ENCODE data around the gene LSM3.
A peak's percentile ranks its signal among the peaks of the same experiment; 100 is the strongest.

Gene LSM3

DNA sequence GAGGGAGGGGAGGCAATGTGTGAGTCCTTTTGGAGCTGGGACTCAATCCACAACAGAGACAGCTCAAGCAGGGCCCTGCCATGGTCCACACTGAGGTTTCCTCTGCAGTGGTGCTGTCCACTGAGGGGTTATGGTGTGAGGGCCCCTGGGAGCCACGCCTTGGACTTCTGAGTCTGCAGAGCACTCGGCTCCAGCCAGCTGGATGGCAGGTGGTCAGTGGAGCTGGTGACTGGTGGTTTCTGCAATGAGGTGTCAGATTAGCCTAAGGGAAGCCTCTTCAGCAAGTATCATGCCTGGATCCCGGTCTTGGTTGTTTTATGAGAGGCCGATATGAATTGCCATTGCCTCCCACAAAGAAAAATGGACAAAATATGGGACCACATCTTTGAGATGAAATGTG lies 21.7 kb downstream of the LSM3 start:
- DNase-seq (ENCODE audit: low spot score) (no peak), FAIRE-seq (no peak)

- DNase-seq (ENCODE audit: low spot score) (no peak), FAIRE-seq (no peak)
These were observed 22.2 kb downstream of the LSM3 start for GRCh38 chr3:14200841-14201240.

DNA sequence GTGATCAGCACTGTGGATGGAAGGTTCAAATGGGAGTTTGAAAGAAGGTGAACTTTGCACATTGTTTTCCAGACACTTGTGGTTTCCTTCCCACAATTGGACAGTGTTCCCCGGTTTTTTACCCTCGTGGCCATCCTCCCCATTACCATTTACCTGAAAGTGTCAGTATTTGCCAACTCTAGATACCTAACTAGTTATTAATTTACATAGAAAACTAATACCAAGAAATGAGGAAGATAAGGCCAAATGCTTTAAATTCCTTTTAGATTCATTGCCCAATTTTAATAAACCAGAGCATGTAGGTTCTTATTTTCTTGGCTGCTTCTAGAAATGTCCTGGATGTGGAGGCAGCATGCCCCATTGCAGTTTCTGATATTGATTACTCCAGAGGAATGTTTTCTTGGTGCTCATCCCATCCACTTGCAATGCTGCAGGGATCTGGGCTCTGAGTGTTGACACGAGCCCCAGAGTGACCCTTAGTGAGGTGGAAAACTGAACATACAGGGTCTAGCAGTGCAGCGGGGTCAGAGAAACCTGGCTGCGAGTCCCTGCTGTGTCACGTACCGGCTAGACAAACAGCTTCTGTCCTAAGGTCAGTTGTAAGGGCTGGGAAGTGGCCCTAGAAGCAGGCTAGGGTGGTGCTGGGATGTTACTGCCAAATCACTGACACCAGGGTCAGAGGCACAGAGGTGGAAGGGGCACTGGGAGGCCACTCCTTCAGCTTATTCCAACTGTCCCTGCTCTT lies 23.5 kb downstream of the LSM3 start:
- DNase-seq (ENCODE audit: low spot score) = no peak
- no peak for FAIRE-seq

GRCh38 chr3:14202874-14203520 lies 24.4 kb downstream of the LSM3 start:
- FAIRE-seq (no peak), DNase-seq (ENCODE audit: low spot score) (no peak)

DNA sequence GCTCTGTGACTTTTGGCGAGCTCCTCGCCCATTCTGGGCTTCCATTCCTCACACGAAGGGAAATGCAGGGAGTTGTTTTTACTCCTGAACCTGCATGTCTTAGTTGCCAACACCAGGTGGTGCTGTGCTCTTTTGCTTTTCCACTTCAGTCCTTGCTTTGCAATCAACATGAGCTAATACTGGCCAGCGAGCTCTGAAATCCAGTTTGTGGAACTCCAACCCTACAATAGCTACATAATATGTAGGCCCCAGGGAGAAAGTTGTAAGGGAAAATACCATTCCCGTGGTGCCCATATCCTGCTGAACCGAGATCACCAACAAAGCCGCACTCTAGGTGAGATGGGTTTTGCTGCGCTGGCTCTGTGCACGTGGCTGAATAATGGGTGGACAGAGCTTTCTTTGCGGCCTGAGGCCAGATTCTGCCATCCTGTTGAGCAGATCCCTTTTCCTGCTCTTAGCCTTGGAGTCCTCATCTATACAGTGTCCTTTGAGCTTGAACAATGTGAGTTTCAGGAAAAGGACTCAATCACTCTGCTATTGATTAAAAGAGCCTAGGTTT lies 25.0 kb downstream of the LSM3 start:
- peak; percentile 82 for DNase-seq (ENCODE audit: low spot score)
- no peak for FAIRE-seq

GRCh38 chr3:14204515-14205284 lies 26.1 kb downstream of the LSM3 start:
- DNase-seq (ENCODE audit: low spot score) (no peak), FAIRE-seq (no peak)

GRCh38 chr3:14206548-14207177 lies 28.0 kb downstream of the LSM3 start:
- no peak for DNase-seq (ENCODE audit: low spot score)
- no peak for FAIRE-seq

GRCh38 chr3:14208168-14208567 lies 29.6 kb downstream of the LSM3 start:
- no peak for DNase-seq (ENCODE audit: low spot score)
- FAIRE-seq = no peak

- FAIRE-seq = no peak
These were observed 30.4 kb downstream of the LSM3 start for GRCh38 chr3:14208977-14209394.

GRCh38 chr3:14209581-14210289 lies 31.1 kb downstream of the LSM3 start:
- no peak for FAIRE-seq
- DNase-seq (ENCODE audit: low spot score) = no peak

More at GRCh38 chr3:14208977-14209394, 30.4 kb downstream of the LSM3 start:
- DNase-seq (ENCODE audit: low spot score) = no peak

GRCh38 chr3:14210290-14210688 lies 31.7 kb downstream of the LSM3 start:
- DNase-seq (ENCODE audit: low spot score) (no peak), FAIRE-seq (no peak)

GRCh38 chr3:14210843-14211594 lies 32.4 kb downstream of the LSM3 start:
- FAIRE-seq (no peak), DNase-seq (ENCODE audit: low spot score) (peak; percentile 64)

- DNase-seq (ENCODE audit: low spot score) = no peak
- no peak for FAIRE-seq
These were observed 33.0 kb downstream of the LSM3 start for GRCh38 chr3:14211621-14212020.

DNA sequence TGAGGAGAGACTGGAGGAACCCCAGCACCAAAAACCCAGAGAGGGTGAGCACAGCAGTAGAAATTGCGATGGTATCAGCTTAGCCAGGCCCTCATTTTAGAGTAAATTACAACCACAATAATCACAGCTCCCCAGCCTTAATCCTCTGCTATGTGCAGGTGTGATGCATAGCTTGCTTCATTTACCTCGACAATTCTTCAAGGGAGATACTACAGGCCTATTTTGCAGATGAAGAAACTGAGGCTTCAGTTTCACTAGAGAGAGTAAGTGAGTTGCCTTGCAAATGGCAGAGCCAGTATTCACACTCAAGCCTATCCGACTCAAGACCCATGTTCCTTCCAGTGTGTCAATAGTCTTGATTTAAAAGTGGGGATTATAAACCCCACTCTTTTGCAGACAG lies 33.4 kb downstream of the LSM3 start:
- no peak for DNase-seq (ENCODE audit: low spot score)
- FAIRE-seq = no peak

DNA sequence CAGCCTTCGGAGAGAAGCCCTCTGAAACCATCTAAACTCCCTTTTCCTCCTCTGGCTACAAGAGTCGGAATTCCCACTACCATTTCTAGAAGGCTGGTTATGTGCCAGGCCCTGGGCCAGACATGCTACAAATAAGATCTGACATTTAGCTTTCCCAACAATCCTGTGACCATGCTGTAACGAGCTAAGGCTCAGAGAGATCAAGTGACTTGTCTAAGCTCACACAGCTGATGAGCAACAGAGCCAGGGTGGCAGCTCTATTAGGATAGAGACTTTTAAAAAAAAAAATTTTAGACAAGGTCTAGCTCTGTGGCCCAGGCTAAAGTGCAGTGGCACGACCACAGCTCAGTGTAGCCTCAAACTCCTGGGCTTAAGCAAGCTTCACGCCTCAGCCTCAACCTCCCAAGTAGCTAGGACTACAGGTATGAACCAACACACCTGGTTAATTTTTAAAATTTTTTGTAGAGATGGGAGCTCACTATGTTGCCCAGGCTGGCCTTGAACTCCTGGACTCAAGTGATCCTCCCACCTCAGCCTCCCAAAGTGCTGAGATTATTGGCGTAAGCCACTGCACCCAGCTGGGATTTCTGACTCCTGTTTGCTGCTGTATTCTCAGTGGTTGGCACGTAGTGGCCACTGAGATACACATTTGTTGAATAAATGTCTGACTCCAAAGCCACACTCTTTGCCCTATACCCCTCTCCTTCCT lies 34.6 kb downstream of the LSM3 start:
- FAIRE-seq (no peak), DNase-seq (ENCODE audit: low spot score) (no peak)

DNA sequence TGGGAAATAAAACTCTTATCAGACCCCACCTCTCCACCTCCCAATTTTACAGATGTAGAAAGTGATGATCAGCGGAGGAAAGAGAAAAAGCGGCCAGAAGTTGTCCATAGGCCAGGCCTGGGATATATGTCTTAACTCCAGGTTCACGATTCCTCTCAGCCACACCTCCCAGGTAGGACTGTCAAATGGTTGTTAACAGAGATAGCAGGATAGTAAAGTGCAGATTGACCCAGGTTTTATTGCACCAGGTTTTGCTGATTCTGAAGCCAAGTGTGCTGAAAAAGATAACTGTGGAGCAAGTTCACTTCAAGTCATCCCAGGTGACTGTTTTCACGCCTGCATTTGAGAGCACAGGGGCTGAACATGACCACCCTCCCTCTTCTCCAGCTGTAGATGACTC lies 36.1 kb downstream of the LSM3 start:
- no peak for DNase-seq (ENCODE audit: low spot score)
- no peak for FAIRE-seq

DNA sequence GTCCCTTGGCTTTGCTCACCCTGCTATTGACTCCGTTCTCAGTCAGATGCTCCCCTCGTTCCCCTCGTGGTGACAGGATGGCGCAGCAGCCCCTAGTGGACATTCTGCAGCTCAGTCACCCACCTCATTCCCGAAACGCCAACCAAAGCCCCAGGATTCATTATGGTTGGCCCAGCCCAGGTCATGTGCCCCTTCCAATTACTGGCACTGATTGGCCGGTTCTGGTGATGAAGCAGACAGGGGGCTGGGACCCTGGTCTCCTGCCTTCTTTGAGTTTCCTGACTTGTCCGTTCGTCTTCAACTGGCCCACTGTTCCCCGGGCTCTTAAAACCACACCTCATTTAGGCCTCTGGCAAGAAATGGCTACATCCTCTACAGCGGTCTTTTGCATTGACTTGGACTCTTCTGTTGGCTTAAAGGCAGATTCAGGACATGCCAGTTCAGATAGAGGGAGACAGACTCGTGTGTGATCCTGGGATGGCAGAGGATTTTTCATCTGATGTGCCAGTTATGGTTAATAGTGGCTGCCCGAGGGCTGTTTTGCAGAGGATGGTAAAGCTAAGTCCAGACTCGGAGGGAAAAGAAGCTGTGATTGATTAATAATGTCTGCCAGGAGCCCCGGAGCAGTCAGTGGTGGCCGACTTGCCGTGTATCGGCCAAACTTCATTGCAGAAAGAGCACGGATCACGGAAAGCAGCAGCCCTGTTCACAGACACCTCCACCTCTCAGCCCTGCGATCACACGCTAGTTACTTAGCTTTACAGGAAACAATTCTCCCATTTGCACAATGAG lies 37.8 kb downstream of the LSM3 start:
- DNase-seq (ENCODE audit: low spot score) (no peak), FAIRE-seq (no peak)

GRCh38 chr3:14218355-14218754 lies 39.7 kb downstream of the LSM3 start:
- no peak for DNase-seq (ENCODE audit: low spot score)
- FAIRE-seq = no peak

- DNase-seq (ENCODE audit: low spot score) = no peak
- FAIRE-seq = no peak
These were observed 42.3 kb downstream of the LSM3 start for GRCh38 chr3:14220933-14221332.
